K562 (cell line): ENCODE results near the gene NECTIN2. TPM values are rescaled to one million over a fixed set of nuclear protein-coding genes. Genes with fewer than 3 reads are reported as not detected.

Experiments
- ATAC-seq: fragments of 200-7000 bp; cut with Tn5 transposase; 3 replicates; pipeline ENCODE4 v1.9.1; 2020; ENCODE audit warnings: moderate library complexity
- BruUV-seq: library from RNA; stranded (reverse); fragments of 400-500 nt; replicated peaks from 2 replicates; lab custom pipeline; 2021; lab: Mats Ljungman, UMichigan
- CTCF ChIA-PET: fragments of 300-600 bp; formaldehyde crosslinking; extraction: SDS; loops from one replicate; lab custom pipeline; 2021; ENCODE audit warnings: low intra/inter-chr PET ratio; lab: Yijun Ruan, JAX
- POLR2A ChIA-PET: fragments of 300-600, 350-650 bp; sonication (Branson Sonifier 250); formaldehyde crosslinking; extraction: SDS; loops from one replicate; lab custom pipeline; 2021; ENCODE audit warnings: antibody characterized with exemption, inconsistent platforms; lab: Yijun Ruan, JAX
- DNase-seq, 4 experiments: peaks; one replicate each; pipeline versions ENCODE4 v3.0.0 to v3.0.0-alpha.2; 2011 to 2018; ENCODE audit warnings: low spot score in 3 of 4, mixed read lengths in 3 of 4; ENCODE audit errors: extremely low read depth in 1 of 4
- FAIRE-seq: peaks from 2 replicates; lab custom pipeline; 2011; peaks lifted over from hg19 to GRCh38; lab: Jason Lieb, UNC
- H2AFZ ChIP-seq: 2 replicates; pipeline ENCODE4 v1.6.0; 2011; ENCODE audit warnings: low read depth, low read length, control low read depth, inconsistent platforms
- H3K27ac ChIP-seq: fragments of 200-600 bp; 3 replicates; pipeline ENCODE4 v1.8.0; 2011; ENCODE audit warnings: low read depth, mild to moderate bottlenecking, control low read depth, inconsistent platforms, low read length, moderate library complexity, mixed read lengths; ENCODE audit errors: extremely low read depth
- H3K27me3 ChIP-seq, 2 experiments: fragments of 300-600 bp in 1 of 2; 2 replicates in 1 of 2; 3 replicates in 1 of 2; pipeline versions ENCODE4 v1.6.0 to v1.8.0; 2011; ENCODE audit warnings: inconsistent platforms in 2 of 2, low read length in 2 of 2, mild to moderate bottlenecking in 1 of 2, mixed read lengths in 1 of 2, moderate library complexity in 1 of 2; ENCODE audit not compliant: control insufficient read depth in 2 of 2, insufficient read depth in 2 of 2
- H3K36me3 ChIP-seq: fragments of 300-600 bp; 3 replicates; pipeline ENCODE4 v1.8.0; 2011; ENCODE audit warnings: mild to moderate bottlenecking, low read length, inconsistent platforms; ENCODE audit not compliant: control insufficient read depth, insufficient read depth
- H3K4me1 ChIP-seq, 2 experiments: fragments of 200-600 bp in 1 of 2; replicated peaks in 1 of 2; 2 replicates in 1 of 2; 3 replicates in 1 of 2; pipeline versions ENCODE4 v1.5.1 to v1.8.0; 2011; ENCODE audit warnings: inconsistent platforms in 2 of 2, low read length in 2 of 2, mild to moderate bottlenecking in 1 of 2, mixed read lengths in 1 of 2, moderate library complexity in 1 of 2; ENCODE audit not compliant: control insufficient read depth in 2 of 2, insufficient read depth in 2 of 2
- H3K4me2 ChIP-seq: 2 replicates; pipeline ENCODE4 v1.6.1; 2011; ENCODE audit warnings: low read length, control low read depth, inconsistent platforms, mixed read lengths; ENCODE audit not compliant: insufficient read depth
- H3K4me3 ChIP-seq: fragments of 200-600 bp; sonication (generic), shearing (Covaris generic); 2 replicates; pipeline ENCODE4 v1.5.1; 2016; ENCODE audit warnings: control low read depth, inconsistent platforms
- H3K79me2 ChIP-seq: fragments of 200-600 bp; 3 replicates; pipeline ENCODE4 v1.8.0; 2011; ENCODE audit warnings: low read length, inconsistent platforms; ENCODE audit not compliant: control insufficient read depth, insufficient read depth
- H3K9ac ChIP-seq, 2 experiments: 2 replicates each; pipeline versions ENCODE4 v1.6.0 to v1.6.1; 2011; ENCODE audit warnings: low read depth in 2 of 2, low read length in 2 of 2, control low read depth in 1 of 2, inconsistent platforms in 1 of 2, mild to moderate bottlenecking in 1 of 2, mixed read lengths in 1 of 2; ENCODE audit not compliant: insufficient read depth in 1 of 2
- H3K9me1 ChIP-seq: one replicate; pipeline ENCODE4 v1.6.0; 2011; ENCODE audit warnings: inconsistent platforms, mild to moderate bottlenecking, low read length, moderate library complexity; ENCODE audit not compliant: control insufficient read depth, insufficient read depth
- H3K9me3 ChIP-seq: replicated peaks from 2 replicates; pipeline ENCODE4 v1.5.1; 2011; ENCODE audit warnings: low read depth, low read length, inconsistent platforms; ENCODE audit not compliant: control insufficient read depth, insufficient read depth
- H4K20me1 ChIP-seq: replicated peaks from 2 replicates; pipeline ENCODE4 v1.6.1; 2011; ENCODE audit warnings: low read length, inconsistent platforms, mixed read lengths; ENCODE audit not compliant: control insufficient read depth, insufficient read depth
- CHD7 ChIP-seq: fragments of 200-600 bp; sonication (generic); IDR thresholded peaks from one replicate; pipeline ENCODE4 v1.6.1; 2012; ENCODE audit warnings: mild to moderate bottlenecking, low read depth, low read length, inconsistent platforms
- NELFE ChIP-seq: IDR thresholded peaks from 2 replicates; pipeline ENCODE4 v1.6.1; 2011; ENCODE audit warnings: mild to moderate bottlenecking; ENCODE audit not compliant: insufficient read depth, insufficient read length
- RBM25 ChIP-seq: fragments of 200-400 bp; formaldehyde crosslinking; IDR thresholded peaks from 2 replicates; pipeline ENCODE4 v1.6.1; 2018; ENCODE audit warnings: low read length, low read depth, moderate library complexity; ENCODE audit not compliant: severe bottlenecking
- SMC3 ChIP-seq: conservative IDR thresholded peaks from 2 replicates; pipeline ENCODE4 v1.6.1; 2011; ENCODE audit warnings: low read depth, low read length, improper control_type of control experiment; ENCODE audit not compliant: insufficient read depth
- WGBS: fragments of 100-300 bp; shearing (Covaris generic); methylation state at CpG from one replicate; pipeline ENCODE4 v1.1.6; 2016; ENCODE audit warnings: low coverage, mixed read lengths; ENCODE audit not compliant: insufficient coverage; ENCODE audit errors: missing lambda C conversion rate; 5-methylcytosine and 5-hydroxymethylcytosine counted together
- in situ Hi-C: fragments of 300-500 bp; cut with MboI; formaldehyde crosslinking; loops from 4 replicates; pipeline ENCODE4 v1.15.0; 2018; ENCODE audit warnings: inconsistent platforms, mixed read lengths
- intact Hi-C: fragments of 100-400 bp; cut with micrococcal nuclease; formaldehyde crosslinking; loops from 2 replicates; pipeline ENCODE4 v1.14.2; 2022
- polyA plus RNA-seq, 8 experiments: library from polyadenylated mRNA; depleted of rRNA in 4 of 8; stranded (reverse) in 5 of 8; unstranded in 3 of 8; fragments of >200 nt; fragmentation: Nextera tagmentation in 2 of 8; fragmentation: Illumina TruSeq in 1 of 8; extraction: Ambion mirVana in 2 of 8; extraction: Trizol in 1 of 8; gene quantifications; 2 replicates each; pipeline versions ENCODE4 v1.2.1 to v1.2.3, GENCODE V29; 2011 to 2014; ENCODE audit warnings: inconsistent platforms in 1 of 8, missing spikeins in 1 of 8
- total RNA-seq, 7 experiments: library from RNA; depleted of rRNA in 6 of 7; stranded (reverse); fragments of >200 nt in 6 of 7; fragmentation: Illumina TruSeq in 2 of 7; extraction: Trizol in 2 of 7; gene quantifications; 2 replicates each; pipeline versions ENCODE4 v1.2.1 to v1.2.3, GENCODE V29; 2011 to 2021; ENCODE audit warnings: low replicate concordance in 1 of 7

The NECTIN2 gene
- total and polyA plus RNA-seq, 9 of the 15 experiments (the other 6 are each of a cell fraction or from before 2014, with no cell fraction given): 3.9 to 94.9 (median 34.9) TPM

DNA sequence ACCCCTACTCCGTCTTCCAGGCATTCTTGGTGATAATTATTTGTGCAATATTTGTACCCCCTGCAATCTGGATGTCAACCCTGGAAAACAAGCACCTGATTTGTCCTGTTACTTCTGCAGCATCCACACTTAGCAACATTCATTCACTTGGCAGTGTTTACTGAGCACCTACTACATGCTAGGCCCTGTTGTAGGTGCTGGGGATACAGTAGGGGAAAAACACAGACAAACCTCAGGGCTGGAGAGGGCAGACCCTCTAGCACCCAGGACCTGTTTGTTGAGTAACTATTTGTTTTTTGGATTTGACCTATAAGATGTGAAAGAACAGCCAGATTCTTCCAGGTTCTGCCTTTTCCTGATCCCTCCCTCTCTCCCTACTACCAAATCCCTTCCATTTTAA is 9.5 kb downstream of the NECTIN2 start:
- intact Hi-C loops: no loop called here
- WGBS: 82% methylated on average over 1 of the region's 1 CpG
- Histone ChIP-seq H3K9me3 (no peaks in the 10 kb centered on the region), H3K9me1 (peaks cover 9% of the 10 kb centered on the region), H4K20me1 (peaks cover 24% of the 10 kb centered on the region), H3K9ac (no peak overlapping the region), H2AFZ (no peak overlapping the region), H3K36me3 (peaks cover 29% of the 10 kb centered on the region; the same call in 2 of the 3 replicates), H3K27me3 (no peaks in the 10 kb centered on the region), H3K27ac (no peak overlapping the region; the same call in 2 of the 3 replicates), H3K4me1 (peaks cover 20 to 28% of the 10 kb centered on the region in 2 experiments), H3K4me3 (no peak overlapping the region), H3K79me2 (peaks cover 65% of the 10 kb centered on the region), H3K4me2 (no peak overlapping the region)
- DNase-seq (no peak), FAIRE-seq (no peak), ATAC-seq (no peak)
- no TSS peak for BruUV-seq
- ChIA-PET CTCF (no interaction called here), POLR2A (no interaction called here)
- TF ChIP-seq RBM25: peak; percentile 51
- no peak for TF ChIP-seq CHD7
- no peak for TF ChIP-seq NELFE
- TF ChIP-seq SMC3: no peak
- in situ Hi-C loops: no loop called here
